ENCODE data around the gene SDC3.
"Not testable (repeated sequence)": the region's sequence is repeated elsewhere in the genome, so short reads cannot be mapped to it uniquely, and the experiment has no call there.

SDC3 gene

GRCh38 chr1:30908696-30909364 lies at the start of gene SDC3:
Gene SDC3, minus strand, starts transcription at chr1:30908758. Its CDS starts 172 bp downstream, at chr1:30908586.
- no peak for DNase-seq

GRCh38 chr1:30957560-30958222 lies 49.1 kb upstream of the SDC3 start:
- DNase-seq, result no peak

- no peak for DNase-seq
Measured at GRCh38 chr1:30955448-30956015, 47.0 kb upstream of the SDC3 start.

- no peak for DNase-seq
Measured at GRCh38 chr1:30953685-30954084, 45.1 kb upstream of the SDC3 start.

DNA sequence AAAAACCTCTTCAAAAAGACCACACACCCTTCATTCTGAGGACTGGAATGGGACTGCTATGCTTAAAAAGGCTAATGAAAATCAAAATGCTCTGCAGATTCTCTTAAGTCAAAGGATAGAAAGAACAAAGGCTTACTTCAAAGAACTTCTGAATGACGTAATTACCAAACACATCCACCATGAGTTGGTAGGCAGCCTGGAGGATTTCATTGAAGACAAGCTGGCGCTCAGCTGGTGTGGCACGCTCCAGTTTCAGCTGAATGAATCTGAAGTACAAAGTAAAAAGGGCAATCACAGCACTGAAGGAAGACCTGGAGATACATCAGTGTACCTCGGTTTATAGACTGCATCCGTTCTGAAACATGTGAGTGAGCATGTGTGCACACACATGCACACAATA lies 43.5 kb upstream of the SDC3 start:
- DNase-seq, result no peak

- DNase-seq, result no peak
Measured at GRCh38 chr1:30950700-30951099, 42.1 kb upstream of the SDC3 start.

DNA sequence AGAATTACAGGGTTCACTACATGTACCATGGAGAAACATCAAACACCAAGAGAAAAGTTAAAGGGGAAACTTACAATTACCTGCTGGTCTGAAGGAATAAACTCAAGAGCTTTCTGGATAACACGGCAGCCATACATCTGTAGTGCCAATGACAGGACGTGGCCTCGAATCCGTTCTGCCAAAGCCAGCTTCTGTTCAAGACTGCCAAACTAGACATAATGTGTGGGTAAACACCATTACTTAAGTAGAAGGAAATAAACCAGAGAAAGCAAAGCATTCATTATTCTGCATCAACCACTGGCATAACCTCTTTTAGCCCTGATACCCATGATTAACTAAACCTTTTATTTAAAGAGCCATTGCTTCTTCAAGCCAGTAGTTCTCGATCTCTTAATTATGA lies 41.5 kb upstream of the SDC3 start:
- DNase-seq, result no peak

DNA sequence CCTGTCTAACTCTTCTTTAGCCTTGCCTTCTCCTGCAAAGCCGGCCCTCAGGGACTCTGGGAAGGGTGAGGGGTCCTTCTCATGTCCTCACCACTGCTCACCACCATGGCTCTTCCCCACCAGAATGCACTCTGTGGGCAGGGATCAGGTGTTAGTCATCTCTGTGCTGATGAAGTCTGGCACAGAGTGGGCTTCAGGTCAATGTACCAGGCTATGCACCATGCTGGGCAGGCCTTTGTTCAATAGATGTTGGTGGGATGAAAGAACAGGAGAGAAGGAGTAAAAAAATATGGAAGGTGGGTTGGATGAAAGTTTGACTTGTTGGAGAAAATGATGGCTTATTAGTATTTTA lies 40.9 kb upstream of the SDC3 start:
- DNase-seq, result not testable (repeated sequence)

GRCh38 chr1:30948813-30949486 lies 40.4 kb upstream of the SDC3 start:
- not testable (repeated sequence) for DNase-seq

GRCh38 chr1:30948278-30948677 lies 39.7 kb upstream of the SDC3 start:
- DNase-seq, result no peak

GRCh38 chr1:30947212-30947611 lies 38.7 kb upstream of the SDC3 start:
- no peak for DNase-seq

DNA sequence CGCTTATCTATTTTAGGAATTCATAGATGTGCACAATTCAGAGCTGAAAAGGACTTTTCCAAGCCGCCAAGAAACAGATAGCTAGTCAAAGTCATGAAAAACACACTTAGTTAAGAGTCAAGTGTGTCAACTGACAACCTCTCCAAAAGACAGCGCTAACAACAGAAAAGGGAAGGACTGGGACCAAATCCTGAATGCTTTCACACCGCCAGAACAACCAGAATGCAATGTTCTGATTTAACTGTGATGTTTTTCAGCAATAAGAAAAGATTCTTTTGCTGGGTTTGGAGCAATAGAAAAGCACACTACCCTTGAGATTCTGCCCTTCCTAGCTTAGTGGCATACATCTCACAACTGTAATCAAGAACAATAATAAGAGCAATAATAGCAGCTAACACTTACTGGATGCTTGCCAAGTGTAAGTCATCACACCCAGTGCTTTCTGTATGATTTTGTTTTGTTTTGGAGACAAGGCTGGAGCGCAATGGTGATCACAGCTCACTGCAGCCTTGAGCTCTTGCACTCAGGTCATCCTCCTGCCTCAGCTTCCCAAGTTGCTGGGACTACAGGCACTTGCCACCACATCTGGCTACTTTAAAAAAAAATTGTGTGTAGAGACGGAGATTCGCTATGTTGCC lies 33.9 kb upstream of the SDC3 start:
- DNase-seq, result no peak

DNA sequence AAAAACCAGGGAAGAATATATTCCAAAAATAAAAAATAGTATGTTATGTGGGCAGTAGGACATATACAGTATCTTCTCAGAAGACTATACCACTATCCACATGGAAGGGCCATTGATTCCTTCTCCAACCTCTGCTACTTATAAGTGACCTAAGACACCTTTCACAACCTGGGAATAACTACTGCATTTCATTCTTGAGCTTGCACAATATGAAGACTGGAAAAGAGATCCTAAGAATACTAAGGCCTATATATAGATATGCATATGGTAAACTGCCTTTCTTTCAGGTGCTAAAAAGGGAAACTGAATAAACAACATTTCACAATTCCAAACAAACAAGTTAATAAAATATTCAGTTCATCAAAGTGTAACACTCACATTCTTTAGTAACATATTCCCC lies 32.0 kb upstream of the SDC3 start:
- no peak for DNase-seq

- DNase-seq, result no peak
Measured at GRCh38 chr1:30936541-30937171, 28.1 kb upstream of the SDC3 start.

- DNase-seq, result not testable (repeated sequence)
Measured at GRCh38 chr1:30935758-30936157, 27.2 kb upstream of the SDC3 start.

GRCh38 chr1:30934613-30935012 lies 26.1 kb upstream of the SDC3 start:
- DNase-seq, result peak; percentile 90

DNA sequence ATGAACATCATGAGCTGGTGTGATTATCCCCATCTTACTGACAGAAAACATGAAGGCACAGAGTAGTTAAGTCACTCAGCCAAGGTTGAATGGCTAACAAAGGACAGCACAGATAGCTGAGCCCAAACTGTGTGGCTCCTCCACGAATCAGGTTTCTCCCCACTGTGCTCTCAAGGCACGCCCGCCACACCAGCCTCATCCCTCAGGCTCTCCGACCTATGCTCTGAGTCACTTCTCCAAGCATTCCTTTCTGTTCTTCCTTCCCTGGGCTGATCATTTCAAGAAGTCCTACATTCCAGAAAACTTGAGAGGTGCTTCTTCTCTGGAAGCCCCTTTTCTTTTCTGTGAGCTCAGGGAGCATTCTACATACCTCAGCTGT lies 25.3 kb upstream of the SDC3 start:
- peak; percentile 29 for DNase-seq

DNA sequence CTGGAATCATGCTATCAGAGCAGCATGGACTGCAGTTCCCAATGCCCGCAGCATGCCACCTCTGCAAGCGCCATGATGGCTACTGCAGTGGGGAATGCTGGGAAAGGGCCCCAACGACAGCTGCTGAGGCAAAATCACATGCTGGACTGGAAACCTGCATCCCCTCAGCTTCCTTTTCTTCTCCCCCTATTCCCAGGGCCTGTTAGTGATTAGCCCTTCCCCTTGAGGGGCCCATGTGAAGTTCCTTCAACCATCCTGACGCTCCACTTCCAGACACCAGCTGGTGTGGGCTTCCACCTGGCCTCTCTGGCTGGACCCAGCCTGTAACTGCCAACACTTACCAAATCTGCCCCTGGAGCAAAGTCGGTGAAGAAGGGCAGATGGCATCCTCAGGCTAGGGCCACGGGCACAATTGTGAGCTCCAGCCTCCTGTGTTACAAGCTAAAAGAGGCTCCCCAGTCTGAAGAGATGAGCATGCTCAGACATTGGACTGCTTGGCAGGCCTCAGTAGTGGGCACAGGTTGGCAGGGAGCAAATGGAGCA lies 22.1 kb upstream of the SDC3 start:
- DNase-seq, result peak; percentile 55

- no peak for DNase-seq
Measured at GRCh38 chr1:30929944-30930525, 21.5 kb upstream of the SDC3 start.

GRCh38 chr1:30929135-30929889 lies 20.8 kb upstream of the SDC3 start:
- DNase-seq, result peak; percentile 26

DNA sequence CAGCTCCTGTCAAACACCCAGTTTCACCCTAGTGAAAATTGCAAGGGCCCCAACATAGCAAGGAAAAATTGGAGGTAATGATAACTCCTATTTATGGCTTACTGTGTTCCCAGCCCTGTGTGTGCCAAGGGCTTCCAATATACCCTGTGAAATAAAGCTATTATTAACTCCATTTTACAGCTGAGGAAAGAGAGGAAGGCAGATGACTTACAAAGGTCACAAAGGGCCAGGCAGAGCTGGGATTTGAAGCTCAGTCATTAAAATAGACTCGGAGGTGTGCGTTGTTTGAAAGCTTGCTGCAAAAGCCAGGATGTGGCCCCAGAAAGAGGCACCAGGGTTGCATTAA lies 20.2 kb upstream of the SDC3 start:
- DNase-seq, result no peak

- DNase-seq, result no peak
Measured at GRCh38 chr1:30928171-30928570, 19.6 kb upstream of the SDC3 start.

Data from NCI-H2171 treated with DMSO at 0.1 percent for 48 hours (cell line).